IgD-negative memory B cell (primary cell): ENCODE measurements around the gene RASD1. TPM values are rescaled to one million over a fixed set of nuclear protein-coding genes. Genes with fewer than 3 reads are reported as not detected.
A peak's percentile ranks its signal among the peaks of the same experiment; 100 is the strongest.

Experiments
- H3K27ac Mint-ChIP-seq, 3 donors: one replicate each; pipeline ENCODE4 v1.8.0; 2020 to 2022; ENCODE audit warnings: mild to moderate bottlenecking in 3 of 3, mixed read lengths in 3 of 3, moderate library complexity in 1 of 3
- H3K27me3 Mint-ChIP-seq: one replicate; pipeline ENCODE4 v1.8.0; 2021; ENCODE audit warnings: mixed read lengths
- H3K36me3 Mint-ChIP-seq: one replicate; pipeline ENCODE4 v1.8.0; 2020; ENCODE audit warnings: mild to moderate bottlenecking, mixed read lengths
- H3K4me1 Mint-ChIP-seq, 3 donors: one replicate each; pipeline ENCODE4 v1.8.0; 2020 to 2022; ENCODE audit warnings: mixed read lengths in 3 of 3, mild to moderate bottlenecking in 1 of 3
- H3K4me3 Mint-ChIP-seq, 4 donors: one replicate each; pipeline ENCODE4 v1.8.0; 2020 to 2022; ENCODE audit warnings: mild to moderate bottlenecking in 4 of 4, mixed read lengths in 4 of 4, moderate library complexity in 3 of 4
- H3K9me3 Mint-ChIP-seq, 3 donors: one replicate each; pipeline ENCODE4 v1.8.0; 2020 to 2021; ENCODE audit warnings: mixed read lengths in 3 of 3, mild to moderate bottlenecking in 1 of 3
- polyA plus RNA-seq: library from polyadenylated mRNA; unstranded; fragments of 300-500 nt; fragmentation: Illumina TruSeq; gene quantifications from one replicate; pipeline ENCODE4 v1.2.3, GENCODE V29; 2021

RASD1 gene
- polyA plus RNA-seq, 1 donor from 2014 or later, result 0.73 TPM

- H3K9me3 Mint-ChIP-seq, result no peaks in the 10 kb centered on the region
- H3K27ac Mint-ChIP-seq, result no peak overlapping the region
- H3K36me3 Mint-ChIP-seq, result no peaks in the 10 kb centered on the region
- H3K27me3 Mint-ChIP-seq, result peaks cover 1% of the 10 kb centered on the region
- H3K4me3 Mint-ChIP-seq, result no peak overlapping the region
- H3K4me1 Mint-ChIP-seq, result peaks cover 0 to 2% (median 0%) of the 10 kb centered on the region in 3 donors
These were observed 37.8 kb upstream of the RASD1 start for GRCh38 chr17:17533901-17534441.

- no peak overlapping the region for H3K27ac Mint-ChIP-seq
These were observed 36.8 kb upstream of the RASD1 start for GRCh38 chr17:17532991-17533390.

GRCh38 chr17:17531156-17531555 lies 35.0 kb upstream of the RASD1 start:
- Mint-ChIP-seq H3K36me3 (no peaks in the 10 kb centered on the region), H3K4me1 (peaks cover 0 to 2% (median 0%) of the 10 kb centered on the region in 3 donors), H3K27ac (no peak overlapping the region), H3K27me3 (no peaks in the 10 kb centered on the region), H3K4me3 (no peak overlapping the region), H3K9me3 (no peaks in the 10 kb centered on the region)

More at GRCh38 chr17:17532991-17533390, 36.8 kb upstream of the RASD1 start:
- peaks cover 0 to 2% (median 0%) of the 10 kb centered on the region in 3 donors for H3K4me1 Mint-ChIP-seq
- H3K27me3 Mint-ChIP-seq, result peaks cover 1% of the 10 kb centered on the region
- H3K9me3 Mint-ChIP-seq, result no peaks in the 10 kb centered on the region
- H3K36me3 Mint-ChIP-seq, result no peaks in the 10 kb centered on the region
- H3K4me3 Mint-ChIP-seq, result no peak overlapping the region

GRCh38 chr17:17528696-17529652 lies 32.8 kb upstream of the RASD1 start:
- peaks cover 0 to 2% (median 0%) of the 10 kb centered on the region in 3 donors for H3K4me1 Mint-ChIP-seq
- no peaks in the 10 kb centered on the region for H3K36me3 Mint-ChIP-seq
- H3K9me3 Mint-ChIP-seq, result no peaks in the 10 kb centered on the region

GRCh38 chr17:17527956-17528500 lies 31.8 kb upstream of the RASD1 start:
- Mint-ChIP-seq H3K36me3 (no peaks in the 10 kb centered on the region), H3K4me3 (no peak overlapping the region), H3K27me3 (no peaks in the 10 kb centered on the region), H3K27ac (no peak overlapping the region), H3K9me3 (no peaks in the 10 kb centered on the region), H3K4me1 (peaks cover 0 to 2% (median 0%) of the 10 kb centered on the region in 3 donors)

More at GRCh38 chr17:17528696-17529652, 32.8 kb upstream of the RASD1 start:
- Mint-ChIP-seq H3K27ac (no peak overlapping the region), H3K27me3 (no peaks in the 10 kb centered on the region), H3K4me3 (no peak overlapping the region)

- Mint-ChIP-seq H3K4me1 (no peaks in the 10 kb centered on the region), H3K9me3 (no peaks in the 10 kb centered on the region), H3K4me3 (no peak overlapping the region)
These were observed 31.3 kb upstream of the RASD1 start for GRCh38 chr17:17527534-17527933.

GRCh38 chr17:17526369-17526768 lies 30.2 kb upstream of the RASD1 start:
- Mint-ChIP-seq H3K36me3 (no peaks in the 10 kb centered on the region), H3K4me1 (peaks cover 0 to 2% (median 0%) of the 10 kb centered on the region in 3 donors), H3K27ac (no peak overlapping the region), H3K27me3 (no peaks in the 10 kb centered on the region), H3K4me3 (no peak overlapping the region), H3K9me3 (no peaks in the 10 kb centered on the region)

More at GRCh38 chr17:17527534-17527933, 31.3 kb upstream of the RASD1 start:
- no peaks in the 10 kb centered on the region for H3K27me3 Mint-ChIP-seq
- H3K36me3 Mint-ChIP-seq, result no peaks in the 10 kb centered on the region
- H3K27ac Mint-ChIP-seq, result peak overlapping the region in 1 of 3 donors; percentile 43

GRCh38 chr17:17525956-17526355 lies 29.8 kb upstream of the RASD1 start:
- Mint-ChIP-seq H3K4me3 (no peak overlapping the region), H3K27me3 (no peaks in the 10 kb centered on the region)

GRCh38 chr17:17525311-17525710 lies 29.1 kb upstream of the RASD1 start:
- Mint-ChIP-seq H3K27me3 (no peaks in the 10 kb centered on the region), H3K9me3 (no peaks in the 10 kb centered on the region), H3K27ac (peak overlapping the region in 1 of 3 donors; percentile 83)

More at GRCh38 chr17:17525956-17526355, 29.8 kb upstream of the RASD1 start:
- Mint-ChIP-seq H3K4me1 (peaks cover 0 to 2% (median 0%) of the 10 kb centered on the region in 3 donors), H3K27ac (no peak overlapping the region), H3K9me3 (no peaks in the 10 kb centered on the region), H3K36me3 (no peaks in the 10 kb centered on the region)

GRCh38 chr17:17523731-17524490 lies 27.7 kb upstream of the RASD1 start:
- peak overlapping the region in 1 of 4 donors; percentile 7 for H3K4me3 Mint-ChIP-seq
- peak overlapping the region in 1 of 3 donors; percentile 46 for H3K27ac Mint-ChIP-seq
- no peaks in the 10 kb centered on the region for H3K27me3 Mint-ChIP-seq
- peaks cover 2% of the 10 kb centered on the region for H3K36me3 Mint-ChIP-seq
- peaks cover 0 to 4% (median 0%) of the 10 kb centered on the region in 3 donors for H3K4me1 Mint-ChIP-seq
- no peaks in the 10 kb centered on the region for H3K9me3 Mint-ChIP-seq

More at GRCh38 chr17:17525311-17525710, 29.1 kb upstream of the RASD1 start:
- Mint-ChIP-seq H3K4me3 (no peak overlapping the region), H3K4me1 (peaks cover 0 to 2% (median 0%) of the 10 kb centered on the region in 3 donors), H3K36me3 (peaks cover under 1% of the 10 kb centered on the region)

- Mint-ChIP-seq H3K9me3 (no peaks in the 10 kb centered on the region), H3K27ac (no peak overlapping the region), H3K27me3 (no peaks in the 10 kb centered on the region), H3K36me3 (peaks cover 2% of the 10 kb centered on the region), H3K4me1 (peaks cover 0 to 4% (median 0%) of the 10 kb centered on the region in 3 donors), H3K4me3 (no peak overlapping the region)
These were observed 27.0 kb upstream of the RASD1 start for GRCh38 chr17:17523001-17523730.

- no peaks in the 10 kb centered on the region for H3K9me3 Mint-ChIP-seq
- no peak overlapping the region for H3K4me3 Mint-ChIP-seq
- peaks cover 4% of the 10 kb centered on the region for H3K36me3 Mint-ChIP-seq
- H3K27ac Mint-ChIP-seq, result no peak overlapping the region
- peaks cover 0 to 4% (median 0%) of the 10 kb centered on the region in 3 donors for H3K4me1 Mint-ChIP-seq
- no peaks in the 10 kb centered on the region for H3K27me3 Mint-ChIP-seq
These were observed 24.5 kb upstream of the RASD1 start for GRCh38 chr17:17520599-17521232.

- H3K4me3 Mint-ChIP-seq, result no peak overlapping the region
- peaks cover 0 to 4% (median 0%) of the 10 kb centered on the region in 3 donors for H3K4me1 Mint-ChIP-seq
- H3K36me3 Mint-ChIP-seq, result peaks cover 4% of the 10 kb centered on the region
- H3K9me3 Mint-ChIP-seq, result no peaks in the 10 kb centered on the region
- no peaks in the 10 kb centered on the region for H3K27me3 Mint-ChIP-seq
- no peak overlapping the region for H3K27ac Mint-ChIP-seq
These were observed 23.7 kb upstream of the RASD1 start for GRCh38 chr17:17519886-17520285.
